ENCODE results near the gene DOCK9.

DNA sequence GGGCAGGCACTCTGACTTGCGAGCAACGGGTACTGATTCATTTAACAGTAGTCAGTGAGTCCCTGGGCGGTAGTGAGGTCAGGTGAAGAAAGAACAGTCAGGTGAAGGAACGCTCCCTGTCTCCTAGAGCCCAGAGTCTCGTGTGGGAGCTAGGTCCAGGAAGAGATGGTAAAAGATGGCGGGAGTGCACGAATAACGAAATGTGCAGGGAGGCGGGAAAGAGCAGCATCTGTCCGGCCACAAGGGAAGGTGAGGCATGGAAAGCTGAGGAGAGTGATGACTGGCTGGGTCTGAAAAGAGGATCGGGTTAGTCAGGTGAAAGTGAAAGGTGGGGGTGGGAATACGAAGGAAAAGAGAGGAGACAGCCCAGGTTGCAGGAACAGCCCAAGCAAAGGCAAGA lies 161.5 kb downstream of the DOCK9 start:
- TF ChIP-seq, protein P1, sequence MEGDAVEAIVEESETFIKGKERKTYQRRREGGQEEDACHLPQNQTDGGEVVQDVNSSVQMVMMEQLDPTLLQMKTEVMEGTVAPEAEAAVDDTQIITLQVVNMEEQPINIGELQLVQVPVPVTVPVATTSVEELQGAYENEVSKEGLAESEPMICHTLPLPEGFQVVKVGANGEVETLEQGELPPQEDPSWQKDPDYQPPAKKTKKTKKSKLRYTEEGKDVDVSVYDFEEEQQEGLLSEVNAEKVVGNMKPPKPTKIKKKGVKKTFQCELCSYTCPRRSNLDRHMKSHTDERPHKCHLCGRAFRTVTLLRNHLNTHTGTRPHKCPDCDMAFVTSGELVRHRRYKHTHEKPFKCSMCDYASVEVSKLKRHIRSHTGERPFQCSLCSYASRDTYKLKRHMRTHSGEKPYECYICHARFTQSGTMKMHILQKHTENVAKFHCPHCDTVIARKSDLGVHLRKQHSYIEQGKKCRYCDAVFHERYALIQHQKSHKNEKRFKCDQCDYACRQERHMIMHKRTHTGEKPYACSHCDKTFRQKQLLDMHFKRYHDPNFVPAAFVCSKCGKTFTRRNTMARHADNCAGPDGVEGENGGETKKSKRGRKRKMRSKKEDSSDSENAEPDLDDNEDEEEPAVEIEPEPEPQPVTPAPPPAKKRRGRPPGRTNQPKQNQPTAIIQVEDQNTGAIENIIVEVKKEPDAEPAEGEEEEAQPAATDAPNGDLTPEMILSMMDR (IDR thresholded peaks at IDR 0.05), result no peak
- TF ChIP-seq ZNF396 (CRISPR knock-in tag; IDR thresholded peaks at IDR 0.05; ENCODE audit: borderline replicate concordance) (no peak), NFE2L1 (CRISPR knock-in tag; IDR thresholded peaks at IDR 0.05) (no peak), RELA (CRISPR knock-in tag; IDR thresholded peaks at IDR 0.05; ENCODE audit: borderline replicate concordance) (no peak), ZNF423 (CRISPR knock-in tag; IDR thresholded peaks at IDR 0.05) (no peak), TEAD4 (CRISPR knock-in tag; IDR thresholded peaks at IDR 0.05) (no peak), ESRRA (CRISPR knock-in tag; IDR thresholded peaks at IDR 0.05; ENCODE audit: borderline replicate concordance) (no peak), NR1H2 (CRISPR knock-in tag; IDR thresholded peaks at IDR 0.05) (no peak)
- TF ChIP-seq, protein P2, sequence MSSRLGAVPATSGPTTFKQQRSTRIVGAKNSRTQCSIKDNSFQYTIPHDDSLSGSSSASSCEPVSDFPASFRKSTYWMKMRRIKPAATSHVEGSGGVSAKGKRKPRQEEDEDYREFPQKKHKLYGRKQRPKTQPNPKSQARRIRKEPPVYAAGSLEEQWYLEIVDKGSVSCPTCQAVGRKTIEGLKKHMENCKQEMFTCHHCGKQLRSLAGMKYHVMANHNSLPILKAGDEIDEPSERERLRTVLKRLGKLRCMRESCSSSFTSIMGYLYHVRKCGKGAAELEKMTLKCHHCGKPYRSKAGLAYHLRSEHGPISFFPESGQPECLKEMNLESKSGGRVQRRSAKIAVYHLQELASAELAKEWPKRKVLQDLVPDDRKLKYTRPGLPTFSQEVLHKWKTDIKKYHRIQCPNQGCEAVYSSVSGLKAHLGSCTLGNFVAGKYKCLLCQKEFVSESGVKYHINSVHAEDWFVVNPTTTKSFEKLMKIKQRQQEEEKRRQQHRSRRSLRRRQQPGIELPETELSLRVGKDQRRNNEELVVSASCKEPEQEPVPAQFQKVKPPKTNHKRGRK (CRISPR knock-in tag; IDR thresholded peaks at IDR 0.05; ENCODE audit: borderline replicate concordance), result no peak
- TF ChIP-seq, protein P3, sequence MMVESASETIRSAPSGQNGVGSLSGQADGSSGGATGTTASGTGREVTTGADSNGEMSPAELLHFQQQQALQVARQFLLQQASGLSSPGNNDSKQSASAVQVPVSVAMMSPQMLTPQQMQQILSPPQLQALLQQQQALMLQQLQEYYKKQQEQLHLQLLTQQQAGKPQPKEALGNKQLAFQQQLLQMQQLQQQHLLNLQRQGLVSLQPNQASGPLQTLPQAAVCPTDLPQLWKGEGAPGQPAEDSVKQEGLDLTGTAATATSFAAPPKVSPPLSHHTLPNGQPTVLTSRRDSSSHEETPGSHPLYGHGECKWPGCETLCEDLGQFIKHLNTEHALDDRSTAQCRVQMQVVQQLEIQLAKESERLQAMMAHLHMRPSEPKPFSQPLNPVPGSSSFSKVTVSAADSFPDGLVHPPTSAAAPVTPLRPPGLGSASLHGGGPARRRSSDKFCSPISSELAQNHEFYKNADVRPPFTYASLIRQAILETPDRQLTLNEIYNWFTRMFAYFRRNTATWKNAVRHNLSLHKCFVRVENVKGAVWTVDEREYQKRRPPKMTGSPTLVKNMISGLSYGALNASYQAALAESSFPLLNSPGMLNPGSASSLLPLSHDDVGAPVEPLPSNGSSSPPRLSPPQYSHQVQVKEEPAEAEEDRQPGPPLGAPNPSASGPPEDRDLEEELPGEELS (CRISPR knock-in tag; IDR thresholded peaks at IDR 0.05), result no peak
- TF ChIP-seq, protein P4, sequence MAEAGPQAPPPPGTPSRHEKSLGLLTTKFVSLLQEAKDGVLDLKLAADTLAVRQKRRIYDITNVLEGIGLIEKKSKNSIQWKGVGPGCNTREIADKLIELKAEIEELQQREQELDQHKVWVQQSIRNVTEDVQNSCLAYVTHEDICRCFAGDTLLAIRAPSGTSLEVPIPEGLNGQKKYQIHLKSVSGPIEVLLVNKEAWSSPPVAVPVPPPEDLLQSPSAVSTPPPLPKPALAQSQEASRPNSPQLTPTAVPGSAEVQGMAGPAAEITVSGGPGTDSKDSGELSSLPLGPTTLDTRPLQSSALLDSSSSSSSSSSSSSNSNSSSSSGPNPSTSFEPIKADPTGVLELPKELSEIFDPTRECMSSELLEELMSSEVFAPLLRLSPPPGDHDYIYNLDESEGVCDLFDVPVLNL (CRISPR knock-in tag; IDR thresholded peaks at IDR 0.05; ENCODE audit: borderline replicate concordance, low read depth), result no peak
- TF ChIP-seq, protein P5, sequence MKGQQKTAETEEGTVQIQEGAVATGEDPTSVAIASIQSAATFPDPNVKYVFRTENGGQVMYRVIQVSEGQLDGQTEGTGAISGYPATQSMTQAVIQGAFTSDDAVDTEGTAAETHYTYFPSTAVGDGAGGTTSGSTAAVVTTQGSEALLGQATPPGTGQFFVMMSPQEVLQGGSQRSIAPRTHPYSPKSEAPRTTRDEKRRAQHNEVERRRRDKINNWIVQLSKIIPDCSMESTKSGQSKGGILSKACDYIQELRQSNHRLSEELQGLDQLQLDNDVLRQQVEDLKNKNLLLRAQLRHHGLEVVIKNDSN (CRISPR knock-in tag; IDR thresholded peaks at IDR 0.05), result no peak
- TF ChIP-seq, protein P6, sequence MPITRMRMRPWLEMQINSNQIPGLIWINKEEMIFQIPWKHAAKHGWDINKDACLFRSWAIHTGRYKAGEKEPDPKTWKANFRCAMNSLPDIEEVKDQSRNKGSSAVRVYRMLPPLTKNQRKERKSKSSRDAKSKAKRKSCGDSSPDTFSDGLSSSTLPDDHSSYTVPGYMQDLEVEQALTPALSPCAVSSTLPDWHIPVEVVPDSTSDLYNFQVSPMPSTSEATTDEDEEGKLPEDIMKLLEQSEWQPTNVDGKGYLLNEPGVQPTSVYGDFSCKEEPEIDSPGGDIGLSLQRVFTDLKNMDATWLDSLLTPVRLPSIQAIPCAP (CRISPR knock-in tag; IDR thresholded peaks at IDR 0.05), result no peak
- TF ChIP-seq, protein P7, sequence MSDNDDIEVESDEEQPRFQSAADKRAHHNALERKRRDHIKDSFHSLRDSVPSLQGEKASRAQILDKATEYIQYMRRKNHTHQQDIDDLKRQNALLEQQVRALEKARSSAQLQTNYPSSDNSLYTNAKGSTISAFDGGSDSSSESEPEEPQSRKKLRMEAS (CRISPR knock-in tag; IDR thresholded peaks at IDR 0.05), result no peak

Data from WTC11 (cell line).